Neural progenitor cell (in vitro differentiated cells): ENCODE data around the gene JAKMIP3. TPM values are rescaled to one million over a fixed set of nuclear protein-coding genes. Genes with fewer than 3 reads are reported as not detected.

ENCODE experiments used
- DNase-seq: peaks from one replicate; pipeline ENCODE4 v3.0.0-alpha.2; 2016; ENCODE audit warnings: low spot score
- H2AFZ ChIP-seq: fragments of 200-600 bp; sonication (generic); replicated peaks from 2 replicates; pipeline ENCODE4 v1.6.1; 2016; ENCODE audit warnings: antibody characterized with exemption
- H3F3A ChIP-seq: fragments of 200-600 bp; sonication (generic); 2 replicates; pipeline ENCODE4 v1.6.1; 2016; ENCODE audit warnings: antibody characterized with exemption, low read depth
- H3K27ac ChIP-seq: fragments of 200-600 bp; sonication (generic); 2 replicates; pipeline ENCODE4 v1.5.1; 2016; ENCODE audit warnings: mild to moderate bottlenecking
- H3K27me3 ChIP-seq: fragments of 200-600 bp; sonication (generic); 2 replicates; pipeline ENCODE4 v1.6.1; 2016; ENCODE audit warnings: mild to moderate bottlenecking, moderate library complexity
- H3K36me3 ChIP-seq: fragments of 200-600 bp; sonication (generic); 2 replicates; pipeline ENCODE4 v1.5.1; 2016
- H3K4me1 ChIP-seq: fragments of 200-600 bp; sonication (generic); 2 replicates; pipeline ENCODE4 v1.6.1; 2016; ENCODE audit warnings: mixed run types
- H3K4me2 ChIP-seq: fragments of 200-600 bp; sonication (generic); 2 replicates; pipeline ENCODE4 v1.6.1; 2016
- H3K4me3 ChIP-seq: fragments of 200-600 bp; sonication (generic); 2 replicates; pipeline ENCODE4 v1.5.1; 2016
- H3K79me2 ChIP-seq: fragments of 200-600 bp; sonication (generic); 2 replicates; pipeline ENCODE4 v1.6.1; 2016; ENCODE audit warnings: low read depth
- H3K9ac ChIP-seq: fragments of 200-600 bp; sonication (generic); 2 replicates; pipeline ENCODE4 v1.6.1; 2016
- H3K9me3 ChIP-seq: fragments of 200-600 bp; sonication (generic); 2 replicates; pipeline ENCODE4 v1.5.1; 2016; ENCODE audit warnings: low read depth
- H4K20me1 ChIP-seq: fragments of 200-600 bp; sonication (generic); 2 replicates; pipeline ENCODE4 v1.6.1; 2016; ENCODE audit warnings: low read depth
- H3K27ac Mint-ChIP-seq: 3 replicates; pipeline ENCODE4 v1.8.0; 2021; ENCODE audit warnings: mixed read lengths
- H3K27me3 Mint-ChIP-seq: 2 replicates; pipeline ENCODE4 v1.8.0; 2022; ENCODE audit warnings: low read depth, mild to moderate bottlenecking, inconsistent platforms, moderate library complexity, mixed read lengths; ENCODE audit not compliant: insufficient read depth
- H3K36me3 Mint-ChIP-seq: 3 replicates; pipeline ENCODE4 v1.8.0; 2021; ENCODE audit warnings: mixed read lengths
- H3K4me1 Mint-ChIP-seq: 3 replicates; pipeline ENCODE4 v1.8.0; 2021; ENCODE audit warnings: mixed read lengths
- H3K4me3 Mint-ChIP-seq: 3 replicates; pipeline ENCODE4 v1.8.0; 2021; ENCODE audit warnings: mild to moderate bottlenecking, moderate library complexity, mixed read lengths
- H3K9me3 Mint-ChIP-seq: 3 replicates; pipeline ENCODE4 v1.8.0; 2020; ENCODE audit warnings: mixed read lengths
- CTCF ChIP-seq: fragments of 200-600 bp; sonication (generic); IDR thresholded peaks from 2 replicates; pipeline ENCODE4 v1.5.1; 2017; ENCODE audit warnings: antibody characterized with exemption, mild to moderate bottlenecking
- EZH2 ChIP-seq: fragments of 200-600 bp; sonication (generic); IDR thresholded peaks from 2 replicates; pipeline ENCODE4 v1.6.1; 2017; ENCODE audit warnings: antibody characterized with exemption, mild to moderate bottlenecking, moderate library complexity
- EZH2phosphoT487 ChIP-seq: fragments of 200-600 bp; sonication (generic); IDR thresholded peaks from 2 replicates; pipeline ENCODE4 v1.6.1; 2017; ENCODE audit warnings: antibody characterized with exemption
- total RNA-seq: library from RNA; depleted of rRNA; stranded (reverse); fragments of >200 nt; gene quantifications from 2 replicates; pipeline ENCODE4 v1.2.3, GENCODE V29; 2015; ENCODE audit warnings: low replicate concordance

The JAKMIP3 gene
- total RNA-seq, 1 donor from 2014 or later: 0.37 TPM

DNA sequence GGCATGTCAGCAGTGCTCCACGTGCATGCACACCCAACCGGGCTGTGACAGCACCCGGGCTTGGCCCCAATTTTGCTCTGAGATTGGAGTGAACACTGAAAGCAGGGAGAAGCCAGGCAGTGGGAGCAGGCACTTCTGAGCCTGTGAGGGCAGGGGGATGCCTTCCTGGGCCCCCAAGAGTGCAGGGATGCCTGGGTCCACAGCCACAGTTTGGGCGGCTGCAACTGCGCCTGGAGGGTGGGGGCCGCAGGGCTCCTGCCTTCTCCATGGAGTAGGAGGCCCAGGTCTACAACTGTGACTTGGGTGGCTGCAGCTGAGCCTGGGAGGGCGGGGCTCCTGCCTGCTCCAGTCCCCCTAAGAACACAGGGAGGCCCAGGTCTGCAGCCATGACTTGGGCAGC, 46.4 kb upstream of the JAKMIP3 start:
- H3K4me3 Mint-ChIP-seq: no peak overlapping the region
- H2AFZ ChIP-seq: no peak overlapping the region

DNA sequence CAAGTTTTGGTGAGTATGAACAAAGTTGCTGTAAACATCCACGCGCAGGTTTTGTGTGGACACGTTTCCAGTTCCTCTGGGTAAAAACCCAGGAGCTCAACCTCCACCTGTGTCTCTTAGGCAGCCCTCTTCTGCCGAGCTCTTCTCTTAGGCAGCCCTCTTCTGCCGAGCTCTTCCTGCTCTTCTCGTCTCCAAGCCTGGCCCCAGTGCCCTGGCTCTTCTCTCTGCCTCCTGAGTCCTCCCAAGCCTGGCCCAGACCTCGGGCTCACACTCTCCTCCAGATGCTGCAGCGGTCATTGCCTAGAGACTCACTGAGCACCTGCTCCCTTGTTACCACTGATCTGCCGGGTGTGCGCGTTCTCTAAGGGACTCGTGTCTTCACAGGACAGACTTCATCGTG, 45.3 kb upstream of the JAKMIP3 start:
- H3K79me2 ChIP-seq: no peaks in the 10 kb centered on the region

More for the DNA sequence above, 46.4 kb upstream of the JAKMIP3 start:
- Mint-ChIP-seq H3K27ac (no peak overlapping the region), H3K4me1 (peaks cover 4% of the 10 kb centered on the region), H3K27me3 (peaks cover 14% of the 10 kb centered on the region), H3K36me3 (no peaks in the 10 kb centered on the region), H3K9me3 (no peaks in the 10 kb centered on the region)
- Histone ChIP-seq H3K4me1 (no peaks in the 10 kb centered on the region), H3K9ac (no peak overlapping the region), H3K9me3 (no peaks in the 10 kb centered on the region), H3K4me2 (no peak overlapping the region), H3K79me2 (no peaks in the 10 kb centered on the region), H3K27me3 (peaks cover 16% of the 10 kb centered on the region), H3K4me3 (no peak overlapping the region), H3F3A (no peaks in the 10 kb centered on the region), H3K27ac (no peak overlapping the region), H4K20me1 (no peaks in the 10 kb centered on the region), H3K36me3 (no peaks in the 10 kb centered on the region)
- no peak for TF ChIP-seq CTCF
- no peak for TF ChIP-seq EZH2
- no peak for TF ChIP-seq EZH2phosphoT487
- no peak for DNase-seq

GRCh38 chr10:132021046-132021445, 44.7 kb upstream of the JAKMIP3 start:
- H3K4me2 ChIP-seq: no peak overlapping the region
- no peak overlapping the region for H3K4me3 ChIP-seq
- no peak overlapping the region for H3K27ac Mint-ChIP-seq
- TF ChIP-seq EZH2phosphoT487 (no peak), EZH2 (no peak), CTCF (no peak)
- no peaks in the 10 kb centered on the region for H3K9me3 ChIP-seq
- no peaks in the 10 kb centered on the region for H4K20me1 ChIP-seq
- no peaks in the 10 kb centered on the region for H3K36me3 Mint-ChIP-seq
- H3K4me1 ChIP-seq: no peaks in the 10 kb centered on the region
- no peak overlapping the region for H3K4me3 Mint-ChIP-seq
- no peak for DNase-seq
- no peak overlapping the region for H2AFZ ChIP-seq
- no peak overlapping the region for H3K27ac ChIP-seq
- peaks cover 29% of the 10 kb centered on the region for H3K27me3 ChIP-seq
- H3K36me3 ChIP-seq: no peaks in the 10 kb centered on the region
- peaks cover 10% of the 10 kb centered on the region for H3K27me3 Mint-ChIP-seq
- H3K79me2 ChIP-seq: no peaks in the 10 kb centered on the region
- H3K9me3 Mint-ChIP-seq: no peaks in the 10 kb centered on the region
- peaks cover 4% of the 10 kb centered on the region for H3K4me1 Mint-ChIP-seq
- H3K9ac ChIP-seq: no peak overlapping the region
- no peaks in the 10 kb centered on the region for H3F3A ChIP-seq

More for the DNA sequence above, 45.3 kb upstream of the JAKMIP3 start:
- TF ChIP-seq CTCF (no peak), EZH2 (no peak), EZH2phosphoT487 (no peak)
- Mint-ChIP-seq H3K4me1 (peaks cover 4% of the 10 kb centered on the region), H3K27ac (no peak overlapping the region), H3K9me3 (no peaks in the 10 kb centered on the region), H3K36me3 (no peaks in the 10 kb centered on the region), H3K27me3 (peaks cover 10% of the 10 kb centered on the region), H3K4me3 (no peak overlapping the region)
- Histone ChIP-seq H2AFZ (no peak overlapping the region), H3K4me1 (no peaks in the 10 kb centered on the region), H3F3A (no peaks in the 10 kb centered on the region), H3K27ac (no peak overlapping the region), H3K9me3 (no peaks in the 10 kb centered on the region), H3K4me2 (no peak overlapping the region), H3K27me3 (peaks cover 26% of the 10 kb centered on the region), H3K9ac (no peak overlapping the region), H3K4me3 (no peak overlapping the region), H3K36me3 (no peaks in the 10 kb centered on the region), H4K20me1 (no peaks in the 10 kb centered on the region)
- no peak for DNase-seq
